OCI-M2 (cell line): Measurements from ENCODE around the gene CDKN2D.
"Not testable (repeated sequence)": the region's sequence is repeated elsewhere in the genome, so short reads cannot be mapped to it uniquely, and the experiment has no call there.

Experiments used
- DNase-seq: peaks from one replicate; lab custom pipeline; 2025; ENCODE audit not compliant: unreplicated experiment; lab: John Stamatoyannopoulos, UW

Gene CDKN2D

GRCh38 chr19:10552510-10553053 is 16.2 kb downstream of the CDKN2D start:
- DNase-seq = no peak

- no peak for DNase-seq
Measured at GRCh38 chr19:10551698-10552301, 17.0 kb downstream of the CDKN2D start.

DNA sequence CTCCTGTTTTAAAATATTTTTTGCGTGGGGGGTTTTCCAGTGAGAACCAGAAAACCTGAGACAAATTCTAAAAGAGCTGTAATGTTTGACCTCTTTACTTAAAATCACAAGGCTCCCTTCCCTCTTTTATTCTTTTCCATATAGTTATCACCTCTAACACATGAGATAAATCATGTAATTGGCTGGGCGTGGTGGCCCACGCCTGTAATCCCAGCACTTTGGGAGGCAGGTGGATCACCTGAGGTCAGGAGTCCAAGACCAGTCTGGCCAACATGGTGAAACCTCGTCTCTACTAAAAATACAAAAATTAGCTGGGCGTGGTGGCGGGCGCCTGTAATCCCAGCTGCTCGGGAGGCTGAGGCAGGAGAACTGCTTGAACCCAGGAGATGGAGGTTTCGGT is 17.8 kb downstream of the CDKN2D start:
- DNase-seq = not testable (repeated sequence)

DNA sequence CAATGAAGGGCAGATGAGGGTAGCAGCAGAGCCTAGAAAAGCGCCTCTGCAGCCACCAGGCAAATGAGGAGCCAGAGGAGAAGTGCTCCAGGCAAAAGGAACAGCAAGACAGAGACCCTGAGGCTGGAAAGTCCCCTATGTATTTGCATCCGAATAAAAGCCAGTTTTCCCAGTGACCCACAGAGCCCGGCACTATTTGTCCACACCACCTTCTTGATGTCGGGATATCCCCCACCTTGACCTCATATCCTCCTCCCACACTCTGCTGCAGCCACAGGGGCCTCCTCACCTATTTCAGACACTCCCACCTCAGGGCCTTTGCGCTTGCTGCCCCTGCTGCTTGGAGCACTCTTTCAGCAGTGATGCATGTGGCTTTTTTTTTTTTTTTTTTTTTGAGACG is 18.4 kb downstream of the CDKN2D start:
- DNase-seq = no peak

- DNase-seq = no peak
Measured at GRCh38 chr19:10549733-10550132, 19.0 kb downstream of the CDKN2D start.

- DNase-seq = no peak
Measured at GRCh38 chr19:10548746-10549276, 20.0 kb downstream of the CDKN2D start.

- DNase-seq = no peak
Measured at GRCh38 chr19:10546817-10547216, 22.0 kb downstream of the CDKN2D start.

GRCh38 chr19:10544753-10545251 is 24.0 kb downstream of the CDKN2D start:
- no peak for DNase-seq

DNA sequence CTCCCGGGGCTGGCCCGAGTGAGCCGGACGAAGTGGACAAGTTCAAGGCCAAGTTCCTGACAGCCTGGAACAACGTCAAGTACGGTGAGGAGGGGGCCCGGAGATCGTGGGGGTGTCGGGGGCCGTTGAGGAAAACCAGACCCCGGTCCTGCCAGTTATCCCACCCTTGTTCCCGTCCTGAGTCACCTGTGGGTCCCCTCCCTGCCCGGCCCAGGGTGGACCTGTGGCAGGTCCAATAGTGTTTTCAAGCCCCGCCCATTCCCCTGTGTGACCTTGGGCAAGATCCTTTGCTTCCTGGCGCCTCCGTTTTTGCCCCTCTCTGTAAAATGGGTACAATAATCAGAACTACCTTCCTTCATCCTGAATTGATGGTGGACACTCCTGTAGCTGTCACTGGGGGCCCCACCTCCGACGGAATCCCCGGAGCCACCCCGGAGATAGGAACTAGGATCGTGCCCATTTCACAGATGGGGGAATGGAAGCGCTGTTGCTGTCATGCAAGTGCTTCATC is 24.5 kb downstream of the CDKN2D start:
- no peak for DNase-seq

GRCh38 chr19:10543420-10544241 is 25.1 kb downstream of the CDKN2D start, which contains the start of gene ATG4D:
Gene ATG4D, plus strand, starts transcription at chr19:10543904. Its CDS starts 187 bp downstream, at chr19:10544091.
- peak; percentile 100 for DNase-seq

DNA sequence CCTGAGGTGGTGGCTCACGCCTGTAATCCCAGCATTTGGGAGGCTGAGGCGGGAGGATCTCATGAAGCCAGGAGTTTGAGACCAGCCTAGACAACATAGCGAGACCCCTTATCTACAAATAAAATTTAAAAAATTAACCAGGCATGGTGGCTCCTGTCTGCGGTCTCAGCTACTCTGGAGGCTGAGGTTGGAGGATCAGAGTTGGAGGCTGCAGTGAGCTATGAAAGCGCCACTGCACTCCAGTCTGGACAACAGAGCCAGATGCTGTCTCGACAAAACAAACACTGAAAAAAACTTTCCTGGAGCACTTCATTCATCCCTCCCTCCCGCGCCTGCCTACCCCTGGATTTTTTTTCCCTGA is 25.7 kb downstream of the CDKN2D start:
- DNase-seq = no peak

GRCh38 chr19:10539016-10539415 is 29.8 kb downstream of the CDKN2D start:
- not testable (repeated sequence) for DNase-seq

GRCh38 chr19:10538204-10538983 is 30.4 kb downstream of the CDKN2D start:
- DNase-seq = no peak

GRCh38 chr19:10537668-10538067 is 31.1 kb downstream of the CDKN2D start:
- DNase-seq = no peak

- DNase-seq = no peak
Measured at GRCh38 chr19:10535613-10536012, 33.2 kb downstream of the CDKN2D start.

DNA sequence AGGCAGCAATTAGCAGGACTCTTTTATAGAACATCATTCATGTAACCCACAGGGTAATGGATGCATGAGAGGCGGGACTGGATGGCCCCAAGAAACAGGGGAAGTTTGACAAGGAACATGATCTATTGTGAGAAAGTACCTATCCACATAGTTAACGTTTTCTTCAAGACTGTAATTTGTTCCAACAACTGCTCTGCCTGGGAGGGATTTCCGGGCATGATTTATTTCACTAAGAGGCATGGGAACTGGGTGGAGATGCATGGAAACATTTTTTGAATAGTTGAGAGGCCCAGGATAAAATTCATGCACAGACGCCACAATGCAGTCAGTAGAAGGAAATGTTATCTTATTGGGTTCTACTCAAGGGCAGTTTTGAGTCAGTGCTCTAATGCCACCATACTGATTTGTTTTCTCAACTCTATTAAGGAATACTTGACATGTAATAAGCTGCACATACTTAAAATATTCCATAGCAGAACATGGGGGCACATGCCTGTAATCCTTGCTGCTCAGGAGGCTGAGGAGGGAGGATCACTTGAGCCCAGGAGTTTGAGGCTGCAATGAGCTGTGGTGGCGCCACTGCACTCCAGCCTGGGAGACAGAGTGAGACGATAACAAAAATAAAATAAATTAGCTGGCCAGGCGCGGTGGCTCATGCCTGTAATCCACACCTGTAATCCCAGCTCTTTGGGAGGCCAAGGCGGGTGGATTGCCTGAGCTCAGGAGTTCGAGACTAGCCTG is 35.0 kb downstream of the CDKN2D start:
- no peak for DNase-seq

DNA sequence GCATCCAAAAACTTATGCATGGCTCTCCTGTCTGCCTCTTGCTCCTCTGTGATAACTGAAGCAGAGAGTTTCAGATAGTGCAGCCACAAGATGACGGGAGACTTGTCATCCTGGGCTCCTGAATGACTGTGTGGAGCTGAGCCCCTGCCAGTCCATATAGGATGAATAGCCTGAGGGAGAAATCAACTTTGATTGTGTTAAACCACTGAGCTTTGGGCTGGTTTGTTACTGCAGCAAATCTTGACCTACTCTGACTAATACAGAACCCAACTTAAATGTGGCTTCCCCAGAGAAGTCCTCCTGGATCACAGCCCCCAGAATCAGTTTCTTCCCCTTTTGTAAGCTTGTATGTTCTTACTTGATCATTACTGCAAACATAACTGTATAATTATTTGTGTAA is 36.3 kb downstream of the CDKN2D start:
- no peak for DNase-seq

DNA sequence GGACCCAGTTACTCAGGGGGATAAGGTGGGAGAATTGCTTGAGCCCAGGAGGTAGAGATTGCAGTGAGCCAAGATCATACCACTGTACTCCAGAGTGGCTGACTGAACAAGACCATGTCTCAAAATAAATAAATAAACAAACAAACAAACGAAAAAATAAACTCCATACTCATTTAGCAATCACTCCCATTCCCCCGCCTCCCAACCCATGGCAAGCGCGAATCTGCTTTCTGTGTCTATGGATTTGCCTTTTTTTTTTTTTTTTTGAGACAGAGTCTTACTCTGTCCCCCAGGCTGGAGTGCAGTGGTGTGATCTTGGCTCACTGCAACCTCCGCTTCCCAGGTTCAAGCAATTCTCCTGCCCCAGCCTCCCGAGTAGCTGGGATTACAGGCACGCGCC is 41.9 kb downstream of the CDKN2D start:
- not testable (repeated sequence) for DNase-seq

- no peak for DNase-seq
Measured at GRCh38 chr19:10525636-10526035, 43.1 kb downstream of the CDKN2D start.

DNA sequence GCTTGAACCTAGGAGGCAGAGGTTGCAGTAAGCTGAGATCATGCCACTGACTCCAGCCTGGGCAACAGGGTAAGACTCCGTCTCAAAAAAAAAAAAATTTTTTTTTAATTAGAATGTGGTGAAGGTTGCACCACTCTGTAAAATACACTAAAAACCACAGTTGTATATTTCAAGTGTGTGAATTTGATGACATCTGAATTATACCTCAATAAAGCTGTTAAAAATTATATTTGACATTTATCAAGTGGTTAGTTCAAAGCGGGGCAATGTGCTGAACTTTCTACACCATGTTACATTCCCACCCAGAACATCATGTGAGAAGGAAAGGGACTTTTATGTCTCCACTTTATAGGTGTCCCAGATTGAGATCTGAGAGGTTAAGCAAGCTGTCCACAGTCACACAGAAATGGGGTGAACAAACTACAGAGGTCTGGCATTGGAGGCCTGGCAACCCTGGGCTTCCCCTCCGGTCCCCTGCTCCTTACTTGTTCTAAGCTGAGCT is 45.6 kb downstream of the CDKN2D start:
- DNase-seq = no peak
